Glutamatergic neuron (in vitro differentiated cells): ENCODE data around the gene TUBA1B. TPM values are rescaled to one million over a fixed set of nuclear protein-coding genes. Genes with fewer than 3 reads are reported as not detected.

Experiments
- DNase-seq: peaks from one replicate; pipeline ENCODE4 v3.0.0; 2022
- H3K27ac Mint-ChIP-seq: one replicate; pipeline ENCODE4 v1.8.0; 2020; ENCODE audit warnings: mild to moderate bottlenecking, mixed read lengths, inconsistent platforms; ENCODE audit not compliant: unreplicated experiment
- H3K27me3 Mint-ChIP-seq: one replicate; pipeline ENCODE4 v1.8.0; 2020; ENCODE audit warnings: mild to moderate bottlenecking, moderate library complexity, mixed read lengths, inconsistent platforms; ENCODE audit not compliant: unreplicated experiment
- H3K36me3 Mint-ChIP-seq: one replicate; pipeline ENCODE4 v1.8.0; 2020; ENCODE audit warnings: mild to moderate bottlenecking, mixed read lengths, inconsistent platforms; ENCODE audit not compliant: unreplicated experiment
- H3K4me1 Mint-ChIP-seq: one replicate; pipeline ENCODE4 v1.8.0; 2020; ENCODE audit warnings: mild to moderate bottlenecking, low read depth, mixed read lengths, inconsistent platforms; ENCODE audit not compliant: unreplicated experiment
- H3K4me3 Mint-ChIP-seq: one replicate; pipeline ENCODE4 v1.8.0; 2020; ENCODE audit warnings: mild to moderate bottlenecking, mixed read lengths, inconsistent platforms; ENCODE audit not compliant: unreplicated experiment
- H3K9me3 Mint-ChIP-seq: one replicate; pipeline ENCODE4 v1.8.0; 2020; ENCODE audit warnings: mild to moderate bottlenecking, moderate library complexity, mixed read lengths, inconsistent platforms; ENCODE audit not compliant: unreplicated experiment
- CTCF ChIP-seq: fragments of 200-600 bp; sonication (generic); IDR thresholded peaks from one replicate; pipeline ENCODE4 v1.5.0; 2021; ENCODE audit not compliant: partially characterized antibody, unreplicated experiment
- total RNA-seq: library from RNA; stranded (reverse); fragmentation: NEBNext Ultra II Directional; extraction: Animal tissue kit (Norgen Biotek cat#: 25700); gene quantifications from one replicate; pipeline ENCODE4 v1.2.1, GENCODE V29; 2021; ENCODE audit not compliant: unreplicated experiment

The TUBA1B gene
- total RNA-seq, 1 donor from 2014 or later, result 924 TPM

GRCh38 chr12:49084438-49084837, 46.8 kb downstream of the TUBA1B start:
- peaks cover 4% of the 10 kb centered on the region for H3K9me3 Mint-ChIP-seq
- no peak for TF ChIP-seq CTCF
- no peaks in the 10 kb centered on the region for H3K36me3 Mint-ChIP-seq
- no peak for DNase-seq
- peaks cover 6% of the 10 kb centered on the region for H3K27me3 Mint-ChIP-seq
- no peak overlapping the region for H3K27ac Mint-ChIP-seq
- peaks cover 1% of the 10 kb centered on the region for H3K4me1 Mint-ChIP-seq
- H3K4me3 Mint-ChIP-seq, result no peak overlapping the region

GRCh38 chr12:49079793-49080192, 51.4 kb downstream of the TUBA1B start:
- DNase-seq, result no peak
- Mint-ChIP-seq H3K27ac (no peak overlapping the region), H3K4me1 (no peaks in the 10 kb centered on the region), H3K36me3 (no peaks in the 10 kb centered on the region), H3K4me3 (no peak overlapping the region), H3K9me3 (no peaks in the 10 kb centered on the region), H3K27me3 (no peaks in the 10 kb centered on the region)
- no peak for TF ChIP-seq CTCF

Other genes starting within 250 kb of the TUBA1B start
- gene FKBP11, start 205.9 kb downstream of the TUBA1B start, total RNA-seq, result 12.3 TPM
- 162 TPM for gene ARF3, start 173.9 kb downstream of the TUBA1B start, total RNA-seq
- not detected for gene WNT10B, start 159.7 kb downstream of the TUBA1B start, total RNA-seq
- not detected for gene WNT1, start 153.1 kb downstream of the TUBA1B start, total RNA-seq
- 6.4 TPM for gene DDN, start 132.0 kb downstream of the TUBA1B start, total RNA-seq
- gene PRKAG1, start 112.6 kb downstream of the TUBA1B start, total RNA-seq, result 58.2 TPM
- gene KMT2D, start 70.6 kb downstream of the TUBA1B start, total RNA-seq, result 144 TPM
- 2.3 TPM for gene RHEBL1, start 61.4 kb downstream of the TUBA1B start, total RNA-seq
- 1.2 TPM for gene DHH, start 36.6 kb downstream of the TUBA1B start, total RNA-seq
- gene LMBR1L, start 20.5 kb downstream of the TUBA1B start, total RNA-seq, result 371 TPM
- 7,184 TPM for gene TUBA1A, start 57.7 kb upstream of the TUBA1B start, total RNA-seq
- 66.7 TPM for gene TUBA1C, start 133.7 kb upstream of the TUBA1B start, total RNA-seq
- 2,189 TPM for gene PRPH, start 163.8 kb upstream of the TUBA1B start, total RNA-seq
- 11.7 TPM for gene TROAP, start 191.9 kb upstream of the TUBA1B start, total RNA-seq
- 4.8 TPM for gene C1QL4, start 205.8 kb upstream of the TUBA1B start, total RNA-seq
- 4.5 TPM for gene DNAJC22, start 215.5 kb upstream of the TUBA1B start, total RNA-seq
- 43.9 TPM for gene SPATS2, start 236.1 kb upstream of the TUBA1B start, total RNA-seq